HFFc6 (cell line): Measurements from ENCODE around the gene PLEKHG2. TPM values are rescaled to one million over a fixed set of nuclear protein-coding genes. Genes with fewer than 3 reads are reported as not detected.

Experiments used
- DNase-seq: peaks from one replicate; pipeline ENCODE4 v3.0.0-alpha.2; 2018
- H3K27ac Mint-ChIP-seq: 2 replicates; pipeline ENCODE4 v1.8.0; 2020; ENCODE audit warnings: mild to moderate bottlenecking, mixed read lengths
- H3K27me3 Mint-ChIP-seq: 2 replicates; pipeline ENCODE4 v1.8.0; 2021; ENCODE audit warnings: mild to moderate bottlenecking, moderate library complexity, mixed read lengths; ENCODE audit not compliant: insufficient read depth
- H3K36me3 Mint-ChIP-seq: 2 replicates; pipeline ENCODE4 v1.8.0; 2021; ENCODE audit warnings: low read depth, mixed read lengths
- H3K4me1 Mint-ChIP-seq: 2 replicates; pipeline ENCODE4 v1.8.0; 2020; ENCODE audit warnings: low read depth, mixed read lengths
- H3K4me3 Mint-ChIP-seq: 2 replicates; pipeline ENCODE4 v1.8.0; 2020; ENCODE audit warnings: mild to moderate bottlenecking, moderate library complexity, mixed read lengths
- H3K9me3 Mint-ChIP-seq: 2 replicates; pipeline ENCODE4 v1.8.0; 2020; ENCODE audit warnings: mild to moderate bottlenecking, mixed read lengths
- total RNA-seq, 6 experiments: library from RNA; stranded (reverse); fragmentation: NEBNext Ultra II Directional; extraction: Animal tissue kit (Norgen Biotek cat#: 25700); gene quantifications; 2 replicates in 1 of 6; 3 replicates in 5 of 6; pipeline ENCODE4 v1.2.3, GENCODE V29; 2021
- TF ChIP-seq, protein P1 (sequence below): fragments of 200-600 bp; sonication (generic); IDR thresholded peaks from 2 replicates; pipeline ENCODE4 v1.5.0; 2021; ENCODE audit warnings: antibody characterized with exemption, mild to moderate bottlenecking

PLEKHG2 gene
- total RNA-seq, 6 experiments from 2014 or later: 38.3 to 56.0 (median 45.7) TPM

DNA sequence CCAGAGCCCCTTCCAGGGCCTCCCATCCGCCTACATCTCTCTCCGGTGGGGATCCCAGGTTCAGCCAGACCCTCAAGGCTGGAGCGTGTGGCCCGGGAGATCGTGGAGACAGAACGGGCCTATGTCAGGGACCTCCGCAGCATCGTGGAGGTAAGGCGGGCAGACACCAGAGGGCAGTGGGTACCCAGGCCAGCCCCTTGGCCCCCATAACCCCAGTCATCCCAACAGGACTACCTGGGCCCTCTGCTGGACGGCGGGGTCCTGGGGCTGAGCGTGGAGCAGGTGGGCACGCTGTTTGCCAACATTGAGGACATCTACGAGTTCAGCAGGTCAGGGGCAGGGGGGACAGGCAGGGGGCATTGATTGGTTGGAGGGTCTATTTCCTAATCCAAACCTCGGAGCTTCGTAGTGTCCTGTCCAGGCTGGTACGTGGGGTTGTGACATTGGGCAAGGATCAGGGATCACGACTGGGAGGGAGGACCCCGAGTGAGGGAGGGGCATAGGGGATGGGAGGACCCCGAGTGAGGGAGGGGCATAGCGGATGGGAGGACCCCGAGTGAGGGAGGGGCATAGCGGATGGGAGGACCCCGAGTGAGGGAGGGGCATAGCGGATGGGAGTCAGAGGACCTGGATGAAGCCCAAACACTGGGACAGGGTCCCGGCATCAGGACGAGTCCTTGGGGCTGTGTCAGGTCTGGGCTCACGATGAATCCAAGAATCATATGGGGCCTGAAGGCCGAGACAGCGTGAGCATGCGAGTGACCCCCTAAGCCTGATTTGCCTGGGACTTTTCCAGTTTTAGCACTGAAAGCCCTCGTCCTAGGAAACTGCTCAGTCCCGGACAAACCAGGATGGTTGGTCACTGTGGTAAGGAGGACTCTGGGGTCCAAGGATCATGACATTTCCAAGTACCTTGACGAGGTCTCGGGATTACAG is 2.9 kb downstream of the PLEKHG2 start:
- Mint-ChIP-seq H3K27me3 (peaks cover 25% of the 10 kb centered on the region), H3K4me1 (peaks cover 36% of the 10 kb centered on the region), H3K9me3 (peaks cover 18% of the 10 kb centered on the region), H3K4me3 (peak overlapping the region; percentile 98), H3K27ac (no peak overlapping the region; the same call in 1 of the 2 replicates), H3K36me3 (peaks cover 11% of the 10 kb centered on the region)
- TF ChIP-seq, protein P1, sequence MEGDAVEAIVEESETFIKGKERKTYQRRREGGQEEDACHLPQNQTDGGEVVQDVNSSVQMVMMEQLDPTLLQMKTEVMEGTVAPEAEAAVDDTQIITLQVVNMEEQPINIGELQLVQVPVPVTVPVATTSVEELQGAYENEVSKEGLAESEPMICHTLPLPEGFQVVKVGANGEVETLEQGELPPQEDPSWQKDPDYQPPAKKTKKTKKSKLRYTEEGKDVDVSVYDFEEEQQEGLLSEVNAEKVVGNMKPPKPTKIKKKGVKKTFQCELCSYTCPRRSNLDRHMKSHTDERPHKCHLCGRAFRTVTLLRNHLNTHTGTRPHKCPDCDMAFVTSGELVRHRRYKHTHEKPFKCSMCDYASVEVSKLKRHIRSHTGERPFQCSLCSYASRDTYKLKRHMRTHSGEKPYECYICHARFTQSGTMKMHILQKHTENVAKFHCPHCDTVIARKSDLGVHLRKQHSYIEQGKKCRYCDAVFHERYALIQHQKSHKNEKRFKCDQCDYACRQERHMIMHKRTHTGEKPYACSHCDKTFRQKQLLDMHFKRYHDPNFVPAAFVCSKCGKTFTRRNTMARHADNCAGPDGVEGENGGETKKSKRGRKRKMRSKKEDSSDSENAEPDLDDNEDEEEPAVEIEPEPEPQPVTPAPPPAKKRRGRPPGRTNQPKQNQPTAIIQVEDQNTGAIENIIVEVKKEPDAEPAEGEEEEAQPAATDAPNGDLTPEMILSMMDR: peak; percentile 40
- no peak for DNase-seq

DNA sequence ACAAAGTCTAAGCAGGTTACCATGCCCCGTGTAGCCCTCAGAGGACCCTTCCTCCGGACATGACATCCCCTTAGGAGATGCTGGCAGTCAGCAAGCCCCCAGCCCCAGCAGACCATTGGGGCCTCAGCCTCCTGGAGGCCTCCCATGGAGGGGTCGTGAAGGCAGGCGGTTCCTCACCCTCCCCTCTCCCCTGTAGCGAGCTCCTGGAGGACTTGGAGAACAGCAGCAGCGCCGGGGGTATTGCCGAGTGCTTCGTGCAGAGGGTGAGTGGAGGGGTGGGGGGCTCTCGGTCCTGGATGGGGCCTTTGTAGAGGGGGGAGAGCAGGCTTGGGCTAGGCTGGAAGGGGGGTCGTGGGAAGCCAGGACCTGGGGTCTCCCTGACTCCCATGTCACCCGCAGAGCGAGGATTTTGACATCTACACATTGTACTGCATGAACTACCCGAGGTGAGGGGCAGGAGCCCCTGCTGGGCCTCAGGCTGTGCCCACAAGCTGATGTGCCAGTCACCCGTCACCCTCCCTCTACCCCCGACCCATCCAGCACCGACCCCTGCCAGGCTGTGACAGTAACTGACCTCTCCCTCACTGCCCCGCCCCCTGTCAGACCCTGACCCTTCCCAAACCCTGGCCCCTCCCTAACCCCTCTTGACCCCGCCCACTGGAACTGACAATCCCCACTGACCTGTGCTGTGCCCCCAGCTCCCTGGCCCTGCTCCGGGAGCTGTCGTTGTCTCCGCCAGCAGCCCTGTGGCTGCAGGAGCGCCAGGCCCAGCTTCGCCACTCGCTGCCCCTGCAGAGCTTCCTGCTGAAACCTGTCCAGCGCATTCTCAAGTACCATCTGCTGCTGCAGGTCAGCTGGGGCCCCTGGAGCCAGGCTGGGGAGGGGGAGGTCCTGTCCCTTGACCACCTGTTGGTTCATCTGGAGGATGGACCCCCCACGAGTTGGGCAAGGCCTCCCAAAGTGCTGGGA is 4.0 kb downstream of the PLEKHG2 start:
- H3K36me3 Mint-ChIP-seq: peaks cover 11% of the 10 kb centered on the region
- no peak overlapping the region for H3K4me3 Mint-ChIP-seq
- DNase-seq: no peak

DNA sequence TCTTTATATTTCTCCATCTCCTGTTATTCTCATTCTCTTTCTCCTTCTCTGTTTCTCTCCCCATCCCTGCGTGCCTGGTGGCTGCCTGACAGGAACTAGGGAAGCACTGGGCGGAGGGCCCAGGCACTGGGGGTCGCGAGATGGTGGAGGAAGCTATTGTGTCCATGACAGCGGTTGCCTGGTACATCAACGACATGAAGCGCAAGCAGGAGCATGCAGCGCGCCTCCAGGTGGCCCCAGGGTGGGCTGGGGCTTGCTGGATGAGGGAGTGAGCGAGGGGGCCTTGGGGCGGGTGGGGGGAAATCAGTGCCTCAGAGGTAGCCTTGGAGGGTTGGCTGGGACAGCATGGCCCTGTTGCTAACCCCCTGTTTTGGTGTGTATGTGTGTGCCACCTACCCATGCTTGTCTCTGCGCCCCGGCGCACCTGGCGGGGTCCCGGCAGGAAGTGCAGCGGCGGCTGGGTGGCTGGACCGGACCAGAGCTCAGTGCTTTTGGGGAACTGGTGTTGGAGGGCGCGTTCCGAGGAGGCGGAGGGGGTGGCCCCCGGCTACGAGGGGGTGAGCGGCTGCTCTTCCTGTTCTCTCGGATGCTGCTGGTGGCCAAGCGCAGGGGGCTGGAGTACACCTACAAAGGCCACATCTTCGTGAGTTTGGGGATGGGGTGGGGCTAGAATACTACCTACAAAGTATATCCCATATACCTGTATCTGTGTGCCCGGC is 5.2 kb downstream of the PLEKHG2 start:
- peaks cover 19% of the 10 kb centered on the region for H3K4me1 Mint-ChIP-seq
- TF ChIP-seq, protein P1: no peak
- no peak overlapping the region for H3K4me3 Mint-ChIP-seq
- H3K36me3 Mint-ChIP-seq: peaks cover 11% of the 10 kb centered on the region
- DNase-seq: no peak
- H3K27ac Mint-ChIP-seq: no peak overlapping the region
- peaks cover 5% of the 10 kb centered on the region for H3K27me3 Mint-ChIP-seq
- no peaks in the 10 kb centered on the region for H3K9me3 Mint-ChIP-seq

More for the DNA sequence above, 4.0 kb downstream of the PLEKHG2 start:
- Mint-ChIP-seq H3K27ac (no peak overlapping the region), H3K4me1 (peaks cover 25% of the 10 kb centered on the region), H3K9me3 (peaks cover 8% of the 10 kb centered on the region), H3K27me3 (peaks cover 14% of the 10 kb centered on the region)
- TF ChIP-seq, protein P1: no peak

DNA sequence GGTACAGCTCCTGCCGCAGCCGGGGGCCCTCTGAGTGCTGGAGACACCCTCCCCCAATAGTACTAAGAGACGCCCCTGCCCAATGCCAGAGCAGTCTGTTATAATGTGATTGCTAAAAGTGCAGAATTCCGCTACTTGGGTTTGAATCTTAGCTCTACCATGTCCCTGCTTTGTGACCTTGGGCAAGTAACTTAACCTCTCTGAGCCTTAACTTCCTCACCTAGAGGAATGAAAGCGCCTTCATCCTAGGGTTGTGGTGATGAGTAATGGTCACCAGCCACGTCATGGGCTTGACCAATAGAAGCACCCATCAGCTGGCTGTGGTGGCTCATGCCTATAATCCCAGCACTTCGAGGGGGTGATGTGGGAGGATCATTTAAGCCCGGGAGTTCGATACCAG is 6.5 kb downstream of the PLEKHG2 start:
- H3K36me3 Mint-ChIP-seq: peaks cover 14% of the 10 kb centered on the region
- H3K4me1 Mint-ChIP-seq: peaks cover 15% of the 10 kb centered on the region
- H3K9me3 Mint-ChIP-seq: no peaks in the 10 kb centered on the region
- TF ChIP-seq, protein P1: no peak
- H3K27ac Mint-ChIP-seq: no peak overlapping the region
- no peak for DNase-seq
- H3K27me3 Mint-ChIP-seq: no peaks in the 10 kb centered on the region; the same call in none of the 2 replicates
- H3K4me3 Mint-ChIP-seq: no peak overlapping the region

DNA sequence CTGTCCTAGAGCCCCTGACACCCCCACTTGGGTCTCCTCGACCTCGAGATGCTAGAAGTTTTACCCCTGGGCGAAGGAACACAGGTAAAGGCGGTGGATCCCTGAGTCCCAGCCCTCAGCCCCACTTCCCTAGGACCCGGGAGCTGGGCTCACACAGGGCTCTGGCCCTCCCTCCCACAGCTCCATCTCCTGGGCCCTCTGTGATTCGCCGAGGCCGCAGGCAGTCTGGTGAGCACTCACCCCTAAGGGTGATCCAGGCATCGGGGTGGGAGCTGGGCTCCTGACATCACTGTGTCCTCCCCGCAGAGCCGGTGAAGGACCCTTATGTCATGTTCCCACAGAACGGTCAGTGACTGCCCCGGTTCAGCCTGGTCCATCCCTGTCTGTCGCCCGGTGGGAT is 8.3 kb downstream of the PLEKHG2 start:
- no peaks in the 10 kb centered on the region for H3K4me1 Mint-ChIP-seq
- no peak overlapping the region for H3K4me3 Mint-ChIP-seq
- no peak for DNase-seq
- H3K36me3 Mint-ChIP-seq: peaks cover 14% of the 10 kb centered on the region
- no peaks in the 10 kb centered on the region for H3K9me3 Mint-ChIP-seq
- TF ChIP-seq, protein P1: no peak
- H3K27ac Mint-ChIP-seq: no peak overlapping the region
- H3K27me3 Mint-ChIP-seq: no peaks in the 10 kb centered on the region
